Middle frontal gyrus (tissue), 1 donor: ENCODE data around the gene PCDHGC5.

Source experiments
- DNase-seq: peaks from one replicate; pipeline ENCODE4 v3.0.0-alpha.2; 2015; ENCODE audit warnings: low spot score; ENCODE audit errors: extremely low spot score

Gene PCDHGC5

GRCh38 chr5:141512911-141513626 lies 24.2 kb downstream of the PCDHGC5 start:
- no peak for DNase-seq

- peak; percentile 67 for DNase-seq
Observed at GRCh38 chr5:141513627-141514329, 24.9 kb downstream of the PCDHGC5 start.

- no peak for DNase-seq
Observed at GRCh38 chr5:141514330-141515133, 25.7 kb downstream of the PCDHGC5 start.

GRCh38 chr5:141515141-141515540 lies 26.3 kb downstream of the PCDHGC5 start:
- no peak for DNase-seq

- no peak for DNase-seq
Observed at GRCh38 chr5:141515946-141516671, 27.2 kb downstream of the PCDHGC5 start.

GRCh38 chr5:141516672-141517025 lies 27.8 kb downstream of the PCDHGC5 start:
- no peak for DNase-seq

- DNase-seq: no peak
Observed at GRCh38 chr5:141517312-141517711, 28.4 kb downstream of the PCDHGC5 start.

GRCh38 chr5:141517880-141518617 lies 29.2 kb downstream of the PCDHGC5 start:
- no peak for DNase-seq

GRCh38 chr5:141518618-141519015 lies 29.7 kb downstream of the PCDHGC5 start:
- no peak for DNase-seq

GRCh38 chr5:141519605-141520565 lies 31.0 kb downstream of the PCDHGC5 start:
- DNase-seq: no peak

GRCh38 chr5:141521244-141521781 lies 32.4 kb downstream of the PCDHGC5 start:
- DNase-seq: peak; percentile 68

GRCh38 chr5:141522301-141522700 lies 33.4 kb downstream of the PCDHGC5 start:
- DNase-seq: no peak

- no peak for DNase-seq
Observed at GRCh38 chr5:141523991-141524390, 35.1 kb downstream of the PCDHGC5 start.

GRCh38 chr5:141524604-141525597 lies 36.0 kb downstream of the PCDHGC5 start:
- peak; percentile 83 for DNase-seq

GRCh38 chr5:141525653-141526052 lies 36.8 kb downstream of the PCDHGC5 start:
- DNase-seq: no peak

- DNase-seq: no peak
Observed at GRCh38 chr5:141527426-141527825, 38.5 kb downstream of the PCDHGC5 start.

- no peak for DNase-seq
Observed at GRCh38 chr5:141528291-141528984, 39.6 kb downstream of the PCDHGC5 start.
